Superior temporal gyrus (tissue), 1 donor: Measurements from ENCODE around the gene MAP7D2.

Source experiments
- DNase-seq: peaks from one replicate; pipeline ENCODE4 v3.0.0-alpha.2; 2016; ENCODE audit errors: extremely low spot score

The MAP7D2 gene

GRCh38 chrX:19966056-19966455 is 150.7 kb downstream of the MAP7D2 start:
- no peak for DNase-seq

GRCh38 chrX:19964017-19964710 is 152.5 kb downstream of the MAP7D2 start:
- no peak for DNase-seq

- DNase-seq = no peak
These were observed 155.8 kb downstream of the MAP7D2 start for GRCh38 chrX:19960913-19961312.

- no peak for DNase-seq
These were observed 157.9 kb downstream of the MAP7D2 start for GRCh38 chrX:19958552-19959486.

- no peak for DNase-seq
These were observed 159.8 kb downstream of the MAP7D2 start for GRCh38 chrX:19956923-19957322.
